NCI-H345 (cell line): ENCODE data around the gene CMIP.

Source experiments
- DNase-seq: peaks from one replicate; lab custom pipeline; 2025; lab: John Stamatoyannopoulos, UW

The CMIP gene

GRCh38 chr16:81535679-81536360, 91.2 kb downstream of the CMIP start:
- DNase-seq, result no peak

- no peak for DNase-seq
Observed at GRCh38 chr16:81536648-81537047, 92.0 kb downstream of the CMIP start.

- no peak for DNase-seq
Observed at GRCh38 chr16:81537721-81538561, 93.3 kb downstream of the CMIP start.

GRCh38 chr16:81539009-81539758, 94.6 kb downstream of the CMIP start:
- no peak for DNase-seq

- DNase-seq, result no peak
Observed at GRCh38 chr16:81539759-81540472, 95.3 kb downstream of the CMIP start.

- DNase-seq, result no peak
Observed at GRCh38 chr16:81541314-81541713, 96.7 kb downstream of the CMIP start.

GRCh38 chr16:81542609-81543570, 98.3 kb downstream of the CMIP start:
- DNase-seq, result no peak

GRCh38 chr16:81543571-81543970, 99.0 kb downstream of the CMIP start:
- no peak for DNase-seq

GRCh38 chr16:81544261-81544660, 99.7 kb downstream of the CMIP start:
- no peak for DNase-seq

- DNase-seq, result no peak
Observed at GRCh38 chr16:81544700-81545271, 100.2 kb downstream of the CMIP start.

- no peak for DNase-seq
Observed at GRCh38 chr16:81545470-81546250, 101.1 kb downstream of the CMIP start.

GRCh38 chr16:81546781-81547180, 102.2 kb downstream of the CMIP start:
- no peak for DNase-seq

- no peak for DNase-seq
Observed at GRCh38 chr16:81547194-81547938, 102.8 kb downstream of the CMIP start.

GRCh38 chr16:81547939-81548216, 103.3 kb downstream of the CMIP start:
- DNase-seq, result no peak

- no peak for DNase-seq
Observed at GRCh38 chr16:81548551-81548875, 103.9 kb downstream of the CMIP start.

- no peak for DNase-seq
Observed at GRCh38 chr16:81548876-81549546, 104.4 kb downstream of the CMIP start.

- DNase-seq, result no peak
Observed at GRCh38 chr16:81549547-81550431, 105.2 kb downstream of the CMIP start.

GRCh38 chr16:81550432-81550808, 105.8 kb downstream of the CMIP start:
- no peak for DNase-seq
